IMR-90 (cell line): ENCODE results near the gene NTSR1. TPM values are rescaled to one million over a fixed set of nuclear protein-coding genes. Genes with fewer than 3 reads are reported as not detected.

Experiments used
- ATAC-seq: fragments of 200-7000 bp; cut with Tn5 transposase; 2 replicates; pipeline ENCODE4 v1.9.1; 2020; ENCODE audit warnings: low read depth, mild to moderate bottlenecking, moderate library complexity
- BruUV-seq: library from RNA; stranded (reverse); fragments of 400-500 nt; replicated peaks from 2 replicates; lab custom pipeline; 2021; lab: Mats Ljungman, UMichigan
- CTCF ChIA-PET: fragments of 300-600 bp; formaldehyde crosslinking; extraction: SDS; loops from one replicate; lab custom pipeline; 2021; ENCODE audit warnings: antibody characterized with exemption; lab: Yijun Ruan, JAX
- POLR2A ChIA-PET: fragments of 300-600 bp; sonication (Branson Sonifier 250); formaldehyde crosslinking; loops from one replicate; lab custom pipeline; 2022; ENCODE audit warnings: antibody characterized with exemption; ENCODE audit not compliant: unreplicated experiment; lab: Charles Lee
- DNase-seq: peaks from one replicate; pipeline ENCODE4 v3.0.0; 2013
- H2AFZ ChIP-seq: replicated peaks from 2 replicates; pipeline ENCODE3; 2013; ENCODE audit warnings: low read length, mild to moderate bottlenecking; ENCODE audit not compliant: poor library complexity
- H2AK5ac ChIP-seq: 2 replicates; pipeline ENCODE4 v1.6.1; 2013; ENCODE audit warnings: low read depth, low read length, inconsistent platforms
- H2AK9ac ChIP-seq: replicated peaks from 2 replicates; pipeline ENCODE3; 2013; ENCODE audit warnings: mild to moderate bottlenecking, low read depth, low read length, moderate library complexity; ENCODE audit not compliant: poor library complexity
- H2BK120ac ChIP-seq: 2 replicates; pipeline ENCODE4 v1.6.1; 2013; ENCODE audit warnings: low read depth, low read length, inconsistent platforms
- H2BK15ac ChIP-seq: 3 replicates; pipeline ENCODE4 v1.6.1; 2013; ENCODE audit warnings: low read depth, low read length, inconsistent platforms
- H2BK20ac ChIP-seq: 2 replicates; pipeline ENCODE4 v1.6.1; 2013; ENCODE audit warnings: low read depth, mild to moderate bottlenecking, inconsistent platforms, low read length, moderate library complexity
- H2BK5ac ChIP-seq: 2 replicates; pipeline ENCODE4 v1.6.1; 2013; ENCODE audit warnings: mild to moderate bottlenecking, low read depth, low read length, inconsistent platforms; ENCODE audit not compliant: poor library complexity, severe bottlenecking
- H3K14ac ChIP-seq: replicated peaks from 2 replicates; pipeline ENCODE4 v1.6.1; 2013; ENCODE audit warnings: low read depth, low read length, inconsistent platforms
- H3K18ac ChIP-seq: 2 replicates; pipeline ENCODE4 v1.6.1; 2013; ENCODE audit warnings: low read depth, low read length, control low read depth
- H3K23ac ChIP-seq: 2 replicates; pipeline ENCODE4 v1.6.1; 2013; ENCODE audit warnings: low read depth, low read length, inconsistent platforms
- H3K27ac ChIP-seq: 2 replicates; pipeline ENCODE4 v1.5.1; 2013; ENCODE audit warnings: mild to moderate bottlenecking, control low read depth, low read length; ENCODE audit not compliant: insufficient read depth
- H3K27me3 ChIP-seq: 2 replicates; pipeline ENCODE4 v1.6.1; 2013; ENCODE audit warnings: low read length; ENCODE audit not compliant: control insufficient read depth, insufficient read depth
- H3K36me3 ChIP-seq: 2 replicates; pipeline ENCODE4 v1.6.1; 2013; ENCODE audit warnings: low read length, mixed read lengths; ENCODE audit not compliant: control insufficient read depth, insufficient read depth
- H3K4ac ChIP-seq: 2 replicates; pipeline ENCODE4 v1.6.1; 2013; ENCODE audit warnings: low read depth, low read length, inconsistent platforms
- H3K4me1 ChIP-seq: 2 replicates; pipeline ENCODE4 v1.6.1; 2013; ENCODE audit warnings: low read length, mixed read lengths; ENCODE audit not compliant: control insufficient read depth, insufficient read depth
- H3K4me2 ChIP-seq: 2 replicates; pipeline ENCODE4 v1.6.1; 2013; ENCODE audit warnings: low read depth, mild to moderate bottlenecking, control low read depth, low read length, moderate library complexity
- H3K4me3 ChIP-seq: 2 replicates; pipeline ENCODE4 v1.5.1; 2013; ENCODE audit warnings: low read depth, mild to moderate bottlenecking, control low read depth, low read length, moderate library complexity; ENCODE audit not compliant: insufficient read depth
- H3K56ac ChIP-seq: 2 replicates; pipeline ENCODE4 v1.6.1; 2013; ENCODE audit warnings: low read length, inconsistent platforms; ENCODE audit not compliant: insufficient read depth; ENCODE audit errors: extremely low read depth
- H3K79me1 ChIP-seq, 2 experiments: 2 replicates each; pipeline ENCODE4 v1.6.1; 2013; ENCODE audit warnings: low read length in 2 of 2, inconsistent platforms in 1 of 2, low read depth in 1 of 2
- H3K9ac ChIP-seq: 2 replicates; pipeline ENCODE4 v1.6.1; 2013; ENCODE audit warnings: low read depth, low read length, control low read depth
- H3K9me1 ChIP-seq: 2 replicates; pipeline ENCODE4 v1.6.1; 2013; ENCODE audit warnings: low read length, inconsistent platforms; ENCODE audit not compliant: insufficient read depth
- H3K9me3 ChIP-seq: 2 replicates; pipeline ENCODE4 v1.6.1; 2013; ENCODE audit warnings: low read length; ENCODE audit not compliant: control insufficient read depth, insufficient read depth
- H4K20me1 ChIP-seq: 2 replicates; pipeline ENCODE4 v1.6.1; 2013; ENCODE audit warnings: low read length, inconsistent platforms; ENCODE audit not compliant: insufficient read depth
- H4K5ac ChIP-seq: 2 replicates; pipeline ENCODE4 v1.6.1; 2013; ENCODE audit warnings: mild to moderate bottlenecking, low read depth, low read length, control low read depth
- H4K8ac ChIP-seq, 2 experiments: 2 replicates each; pipeline ENCODE4 v1.6.1; 2013; ENCODE audit warnings: low read depth in 2 of 2, low read length in 2 of 2, control low read depth in 1 of 2, inconsistent platforms in 1 of 2
- H4K91ac ChIP-seq: 2 replicates; pipeline ENCODE4 v1.6.1; 2013; ENCODE audit warnings: low read depth, low read length, inconsistent platforms; ENCODE audit not compliant: insufficient read depth
- BHLHE40 ChIP-seq: fragments of 150-350 bp; IDR thresholded peaks from 2 replicates; pipeline ENCODE4 v1.6.1; 2016; ENCODE audit warnings: mild to moderate bottlenecking, low read depth, low read length
- CEBPB ChIP-seq: IDR thresholded peaks from 2 replicates; pipeline ENCODE4 v1.6.1; 2012; ENCODE audit warnings: low read depth, low read length, improper control_type of control experiment
- CHD1 ChIP-seq: IDR thresholded peaks from 2 replicates; pipeline ENCODE4 v1.6.1; 2012; ENCODE audit warnings: low read depth, low read length, improper control_type of control experiment
- CTCF ChIP-seq: conservative IDR thresholded peaks from 2 replicates; pipeline ENCODE4 v1.5.1; 2012; ENCODE audit warnings: mild to moderate bottlenecking, low read depth, low read length, improper control_type of control experiment
- ELK1 ChIP-seq: fragments of 150-350 bp; IDR thresholded peaks from 2 replicates; pipeline ENCODE4 v1.6.1; 2016; ENCODE audit warnings: low read depth, mild to moderate bottlenecking, low read length, moderate library complexity, borderline replicate concordance
- FOS ChIP-seq: fragments of 150-350 bp; IDR thresholded peaks from 2 replicates; pipeline ENCODE4 v1.6.1; 2016; ENCODE audit warnings: low read depth, low read length
- MAFK ChIP-seq: IDR thresholded peaks from 2 replicates; pipeline ENCODE4 v1.6.1; 2012; ENCODE audit warnings: low read depth, low read length, improper control_type of control experiment
- MAZ ChIP-seq: IDR thresholded peaks from 2 replicates; pipeline ENCODE4 v1.6.1; 2012; ENCODE audit warnings: low read depth, mild to moderate bottlenecking, low read length, improper control_type of control experiment, moderate library complexity, borderline replicate concordance
- MXI1 ChIP-seq: IDR thresholded peaks from 2 replicates; pipeline ENCODE4 v1.6.1; 2012; ENCODE audit warnings: low read depth, mild to moderate bottlenecking, low read length, moderate library complexity, borderline replicate concordance
- NFE2L2 ChIP-seq: fragments of 150-350 bp; IDR thresholded peaks from 2 replicates; pipeline ENCODE4 v1.6.1; 2016; ENCODE audit warnings: low read depth, mild to moderate bottlenecking, low read length
- POLR2A ChIP-seq: IDR thresholded peaks from 2 replicates; pipeline ENCODE4 v1.6.1; 2012; ENCODE audit warnings: mild to moderate bottlenecking, low read depth, low read length
- RAD21 ChIP-seq: IDR thresholded peaks from 2 replicates; pipeline ENCODE4 v1.6.1; 2012; ENCODE audit warnings: low read length, improper control_type of control experiment
- RCOR1 ChIP-seq: IDR thresholded peaks from 2 replicates; pipeline ENCODE4 v1.6.1; 2012; ENCODE audit warnings: mild to moderate bottlenecking, low read length, improper control_type of control experiment; ENCODE audit not compliant: insufficient replicate concordance
- RFX5 ChIP-seq: IDR thresholded peaks from 2 replicates; pipeline ENCODE4 v1.8.0; 2012; ENCODE audit warnings: low read depth, mild to moderate bottlenecking, low read length, moderate library complexity
- SMC3 ChIP-seq: fragments of 150-350 bp; IDR thresholded peaks from 2 replicates; pipeline ENCODE4 v1.6.1; 2016; ENCODE audit warnings: low read depth, mild to moderate bottlenecking, antibody characterized with exemption, low read length, moderate library complexity
- USF2 ChIP-seq: fragments of 150-350 bp; IDR thresholded peaks from 2 replicates; pipeline ENCODE4 v1.6.1; 2017; ENCODE audit warnings: mild to moderate bottlenecking, antibody characterized with exemption, low read length, low read depth
- WGBS, 2 experiments: methylation state at CpG; one replicate each; pipeline versions ENCODE4 v1.1.5 to v1.1.7; 2013; ENCODE audit warnings: missing lambda C conversion rate in 2 of 2; ENCODE audit not compliant: insufficient read length in 1 of 2; ENCODE audit errors: extremely low coverage in 2 of 2; 5-methylcytosine and 5-hydroxymethylcytosine counted together
- dilution Hi-C: fragments of 300-500 bp; cut with HindIII; formaldehyde crosslinking; loops from one replicate; pipeline ENCODE4 v1.14.3; 2018; ENCODE audit warnings: low sequenced_read_pairs; ENCODE audit not compliant: unreplicated experiment
- in situ Hi-C: fragments of 300-500 bp; cut with MboI; formaldehyde crosslinking; loops from 3 replicates; pipeline ENCODE4 v1.14.3; 2019; ENCODE audit warnings: low sequenced_read_pairs, inconsistent platforms, mixed read lengths
- intact Hi-C: fragments of 100-400 bp; cut with micrococcal nuclease; formaldehyde crosslinking; loops from 2 replicates; pipeline ENCODE4 v1.10.0; 2022
- polyA plus RNA-seq, 3 experiments: library from polyadenylated mRNA; depleted of rRNA; stranded (reverse); fragments of >200 nt; gene quantifications; 2 replicates each; pipeline ENCODE4 v1.2.3, GENCODE V29; 2012; ENCODE audit warnings: low replicate concordance in 1 of 3
- total RNA-seq: library from RNA; depleted of rRNA; stranded (reverse); fragments of >200 nt; gene quantifications from 2 replicates; pipeline ENCODE4 v1.2.3, GENCODE V29; 2012

Gene NTSR1
- total and polyA plus RNA-seq, 2 of the 4 experiments (the other 2 are of a cell fraction), result 0.54 to 1.8 TPM

- no peak overlapping the region for H4K5ac ChIP-seq
- no peak overlapping the region for H3K18ac ChIP-seq
- TF ChIP-seq MAZ, result no peak
- no peak for TF ChIP-seq RAD21
- no peak for TF ChIP-seq RCOR1
- no peak for TF ChIP-seq ELK1
- no peak for TF ChIP-seq NFE2L2
- TF ChIP-seq BHLHE40, result no peak
- TF ChIP-seq USF2, result no peak
- no peak for TF ChIP-seq CHD1
- no peak for TF ChIP-seq POLR2A
- TF ChIP-seq MAFK, result no peak
- no peak for TF ChIP-seq RFX5
- TF ChIP-seq CTCF, result no peak
- no peak for TF ChIP-seq CEBPB
- TF ChIP-seq FOS, result no peak
- no peak for TF ChIP-seq MXI1
- no peak for TF ChIP-seq SMC3
- no peak overlapping the region for H3K4ac ChIP-seq
- H3K36me3 ChIP-seq, result no peaks in the 10 kb centered on the region
- H3K4me2 ChIP-seq, result no peak overlapping the region
- no peak overlapping the region for H3K9ac ChIP-seq
- dilution Hi-C loops, result no loop called here
- H2BK15ac ChIP-seq, result no peak overlapping the region
- H3K79me1 ChIP-seq, result no peaks in the 10 kb centered on the region
- H2AK5ac ChIP-seq, result no peak overlapping the region
- ChIA-PET POLR2A (no interaction called here), CTCF (no interaction called here)
- 89% methylated on average over 3 of the region's 10 CpGs; no CpG with 5 or more reads in 1 of the 2 experiments for WGBS, 2 experiments
- no peak overlapping the region for H3K27ac ChIP-seq
- no peak for ATAC-seq
- H3K27me3 ChIP-seq, result peaks cover 36% of the 10 kb centered on the region
- no peak overlapping the region for H2BK120ac ChIP-seq
- no TSS peak for BruUV-seq
- H3K4me3 ChIP-seq, result no peak overlapping the region
- no peak overlapping the region for H2BK5ac ChIP-seq
- intact Hi-C loops, result no loop called here
- H2AK9ac ChIP-seq, result no peak overlapping the region
- no peak overlapping the region for H4K91ac ChIP-seq
- DNase-seq, result no peak
- H3K14ac ChIP-seq, result no peak overlapping the region
- H3K56ac ChIP-seq, result no peak overlapping the region
- no peak overlapping the region for H4K8ac ChIP-seq
- no peaks in the 10 kb centered on the region for H4K20me1 ChIP-seq
- H3K23ac ChIP-seq, result no peak overlapping the region
- in situ Hi-C loops, result loop anchor here (25.0 kb wide), 1 partner anchor 318 kb away; the partner anchor contains the start of gene BHLHE23
- no peak overlapping the region for H2AFZ ChIP-seq
- no peak overlapping the region for H2BK20ac ChIP-seq
- no peaks in the 10 kb centered on the region for H3K9me3 ChIP-seq
- H3K4me1 ChIP-seq, result no peaks in the 10 kb centered on the region
- no peaks in the 10 kb centered on the region for H3K9me1 ChIP-seq
These were observed 14.5 kb upstream of the NTSR1 start for GRCh38 chr20:62694106-62694505.
